ENCODE results near the gene AFF3.

GRCh38 chr2:99641999-99642398 lies 500.4 kb downstream of the AFF3 start:
- TF ChIP-seq CTCF (conservative IDR thresholded peaks at IDR 0.05 in 1 of 2, IDR thresholded peaks at IDR 0.05 in 1 of 2; ENCODE audit: extremely low read depth in 1 of 2, insufficient read depth in 1 of 2, low read depth in 1 of 2, low read length in 2 of 2) (no peak), EZH2 (IDR thresholded peaks at IDR 0.05; ENCODE audit: borderline replicate concordance, low read length) (no peak)

Data from mammary epithelial cell (primary cell).